AG09319 (cell line): ENCODE data around the gene SWSAP1.
A peak's percentile ranks its signal among the peaks of the same experiment; 100 is the strongest.
"Not testable (repeated sequence)": the region's sequence is repeated elsewhere in the genome, so short reads cannot be mapped to it uniquely, and the experiment has no call there.

Source experiments
- DNase-seq: peaks from one replicate; pipeline ENCODE4 v3.0.0-alpha.2; 2010; ENCODE audit warnings: low read depth; ENCODE audit errors: extremely low read depth
- TF ChIP-seq, protein P1 (sequence below): IDR thresholded peaks from 2 replicates; pipeline ENCODE4 v1.5.1; 2011; ENCODE audit warnings: low read depth, mild to moderate bottlenecking, inconsistent platforms, low read length, moderate library complexity

The SWSAP1 gene, protein sequence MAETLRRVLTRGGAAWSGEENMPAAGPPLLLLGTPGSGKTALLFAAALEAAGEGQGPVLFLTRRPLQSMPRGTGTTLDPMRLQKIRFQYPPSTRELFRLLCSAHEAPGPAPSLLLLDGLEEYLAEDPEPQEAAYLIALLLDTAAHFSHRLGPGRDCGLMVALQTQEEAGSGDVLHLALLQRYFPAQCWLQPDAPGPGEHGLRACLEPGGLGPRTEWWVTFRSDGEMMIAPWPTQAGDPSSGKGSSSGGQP

DNA sequence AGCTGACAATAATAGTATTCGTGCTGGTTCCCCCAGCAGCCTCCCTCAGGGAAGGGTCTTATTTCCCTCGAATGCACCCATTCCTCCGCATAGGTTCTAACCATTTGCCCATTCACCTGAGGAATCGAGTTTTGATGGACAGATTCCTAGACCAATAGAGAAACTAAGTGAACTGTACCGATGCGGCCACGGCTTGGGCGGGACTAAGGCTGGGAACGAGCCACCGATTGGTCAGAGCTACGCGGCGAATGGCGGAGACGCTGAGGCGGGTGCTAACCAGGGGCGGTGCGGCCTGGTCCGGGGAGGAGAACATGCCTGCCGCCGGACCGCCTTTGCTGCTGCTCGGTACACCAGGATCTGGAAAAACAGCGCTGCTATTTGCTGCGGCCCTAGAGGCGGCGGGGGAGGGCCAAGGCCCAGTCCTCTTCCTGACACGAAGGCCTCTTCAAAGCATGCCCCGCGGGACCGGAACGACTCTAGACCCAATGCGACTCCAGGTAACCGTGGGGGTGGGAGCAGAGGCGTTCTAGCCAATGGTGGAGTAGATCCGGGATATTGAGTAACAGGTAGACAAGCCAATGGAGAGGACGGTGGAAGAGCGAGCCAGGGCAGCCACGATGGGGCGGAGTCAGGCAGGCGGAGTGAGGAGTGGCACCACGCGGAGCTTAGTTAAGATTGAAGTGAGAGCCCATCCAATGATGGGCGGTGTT lies at the start of gene SWSAP1:
SWSAP1 (plus strand) TSS at position 234 of the 710 bp plus-strand sequence; CDS start at position 249, 15 bp downstream.
- TF ChIP-seq, protein P1, sequence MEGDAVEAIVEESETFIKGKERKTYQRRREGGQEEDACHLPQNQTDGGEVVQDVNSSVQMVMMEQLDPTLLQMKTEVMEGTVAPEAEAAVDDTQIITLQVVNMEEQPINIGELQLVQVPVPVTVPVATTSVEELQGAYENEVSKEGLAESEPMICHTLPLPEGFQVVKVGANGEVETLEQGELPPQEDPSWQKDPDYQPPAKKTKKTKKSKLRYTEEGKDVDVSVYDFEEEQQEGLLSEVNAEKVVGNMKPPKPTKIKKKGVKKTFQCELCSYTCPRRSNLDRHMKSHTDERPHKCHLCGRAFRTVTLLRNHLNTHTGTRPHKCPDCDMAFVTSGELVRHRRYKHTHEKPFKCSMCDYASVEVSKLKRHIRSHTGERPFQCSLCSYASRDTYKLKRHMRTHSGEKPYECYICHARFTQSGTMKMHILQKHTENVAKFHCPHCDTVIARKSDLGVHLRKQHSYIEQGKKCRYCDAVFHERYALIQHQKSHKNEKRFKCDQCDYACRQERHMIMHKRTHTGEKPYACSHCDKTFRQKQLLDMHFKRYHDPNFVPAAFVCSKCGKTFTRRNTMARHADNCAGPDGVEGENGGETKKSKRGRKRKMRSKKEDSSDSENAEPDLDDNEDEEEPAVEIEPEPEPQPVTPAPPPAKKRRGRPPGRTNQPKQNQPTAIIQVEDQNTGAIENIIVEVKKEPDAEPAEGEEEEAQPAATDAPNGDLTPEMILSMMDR = no peak
- DNase-seq = peak; percentile 99

DNA sequence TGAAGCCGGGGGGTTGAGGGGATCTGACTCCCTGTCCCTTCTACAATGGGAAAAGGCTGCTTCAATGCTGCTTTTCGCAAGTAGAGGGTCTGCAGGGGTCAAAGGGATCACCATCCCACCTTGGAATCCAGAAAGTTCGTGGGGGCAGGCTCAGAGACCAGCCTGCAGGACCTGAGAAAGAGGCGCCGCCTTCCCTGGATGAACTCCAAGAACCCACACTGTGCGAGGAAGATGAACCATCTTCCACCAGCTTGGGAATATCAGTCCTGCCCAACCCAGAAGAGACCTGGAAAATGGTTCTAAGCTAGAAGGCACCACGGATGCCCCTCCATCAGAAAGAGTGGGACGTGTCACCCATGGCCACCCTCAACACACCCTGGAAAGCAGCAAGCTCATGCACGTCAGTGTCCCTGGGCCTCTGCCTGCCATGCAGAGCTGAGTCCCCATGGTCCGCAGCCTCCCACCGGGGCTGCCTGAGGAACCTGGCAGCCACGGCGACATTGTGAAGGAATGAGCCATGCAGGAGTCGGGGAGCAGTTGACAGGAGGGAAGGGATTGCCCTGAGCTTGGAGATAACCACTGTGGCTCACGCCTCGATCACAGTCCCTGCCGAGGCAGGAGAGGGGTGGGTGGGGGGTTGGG lies 49.6 kb upstream of the SWSAP1 start:
- TF ChIP-seq, protein P1 = no peak
- no peak for DNase-seq

DNA sequence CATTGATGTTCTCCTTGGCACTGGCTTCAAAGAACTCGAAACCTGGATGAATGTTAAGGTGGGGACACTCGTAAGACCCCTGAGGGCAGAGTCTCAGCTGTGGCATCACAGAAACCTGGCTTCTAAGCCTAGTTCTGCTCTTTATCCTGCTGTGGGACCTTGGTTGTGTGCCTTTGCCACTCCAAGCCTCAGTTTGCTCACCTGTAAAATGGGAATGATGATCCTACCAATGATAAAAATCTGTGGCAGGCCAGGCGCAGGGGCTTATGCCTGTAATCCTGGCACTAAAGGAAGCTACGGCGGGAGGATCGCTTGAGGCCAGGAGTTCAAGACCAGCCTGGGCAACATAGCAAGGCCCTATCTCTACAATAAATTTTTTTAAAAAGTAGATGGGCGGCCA lies 48.9 kb upstream of the SWSAP1 start:
- DNase-seq = no peak
- TF ChIP-seq, protein P1 = no peak

DNA sequence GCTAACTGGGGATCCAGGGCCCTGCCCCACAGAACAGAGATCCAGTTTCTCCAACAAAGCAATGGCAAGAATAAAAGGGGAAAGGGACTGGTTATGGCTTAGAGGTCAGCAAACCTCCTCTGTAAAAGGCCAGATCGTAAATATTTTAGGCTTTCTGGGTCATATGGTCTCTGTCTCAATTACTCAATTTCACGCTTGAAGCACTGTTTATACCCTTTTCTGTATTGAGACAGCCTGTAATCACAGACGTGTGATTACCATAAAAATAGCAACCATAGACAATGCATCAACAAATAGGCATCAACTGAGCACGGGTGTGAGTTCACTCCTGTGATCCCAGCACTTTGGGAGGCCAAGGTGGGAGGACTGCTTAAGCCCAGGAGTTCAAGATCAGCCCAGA lies 44.3 kb upstream of the SWSAP1 start:
- TF ChIP-seq, protein P1 = no peak
- no peak for DNase-seq

DNA sequence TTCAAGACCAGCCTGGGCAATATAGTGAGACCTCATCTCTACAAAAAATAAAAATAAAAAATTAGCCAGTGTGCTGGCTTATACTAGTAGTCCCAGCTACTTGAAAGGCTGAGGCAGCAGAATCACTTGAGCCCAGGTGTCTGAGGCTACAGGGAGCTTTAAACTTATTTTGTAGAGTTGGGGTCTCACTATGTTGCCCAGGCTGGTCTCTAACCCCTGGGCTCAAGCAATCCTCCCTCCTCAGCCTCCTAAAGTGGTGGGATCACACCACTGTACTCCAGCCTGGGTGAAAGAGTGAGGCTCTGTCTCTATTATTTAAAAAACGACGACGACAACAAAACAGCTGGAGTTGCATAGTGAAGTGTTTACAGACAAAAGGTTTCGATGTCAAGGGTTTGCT lies 43.0 kb upstream of the SWSAP1 start:
- TF ChIP-seq, protein P1 = no peak
- DNase-seq = no peak

DNA sequence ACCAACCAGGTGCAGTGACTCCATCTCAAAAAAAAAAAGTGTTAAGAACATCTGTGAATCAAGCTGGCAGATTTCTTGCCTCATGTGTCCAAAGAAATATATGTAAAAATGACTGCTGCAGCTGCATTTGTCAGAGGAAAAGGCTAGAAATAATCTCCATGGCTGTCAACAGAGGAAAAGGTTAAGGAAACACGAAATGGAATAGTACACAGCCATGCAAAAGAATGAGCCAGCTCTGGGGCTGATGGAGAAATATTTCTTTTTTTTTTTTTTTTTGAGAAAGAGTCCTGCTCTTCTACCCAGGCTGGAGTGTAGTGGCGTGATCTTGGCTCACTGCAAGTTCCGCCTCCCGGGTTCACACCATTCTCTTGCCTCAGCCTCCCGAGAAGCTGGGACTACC lies 41.6 kb upstream of the SWSAP1 start:
- TF ChIP-seq, protein P1 = no peak
- DNase-seq = no peak

DNA sequence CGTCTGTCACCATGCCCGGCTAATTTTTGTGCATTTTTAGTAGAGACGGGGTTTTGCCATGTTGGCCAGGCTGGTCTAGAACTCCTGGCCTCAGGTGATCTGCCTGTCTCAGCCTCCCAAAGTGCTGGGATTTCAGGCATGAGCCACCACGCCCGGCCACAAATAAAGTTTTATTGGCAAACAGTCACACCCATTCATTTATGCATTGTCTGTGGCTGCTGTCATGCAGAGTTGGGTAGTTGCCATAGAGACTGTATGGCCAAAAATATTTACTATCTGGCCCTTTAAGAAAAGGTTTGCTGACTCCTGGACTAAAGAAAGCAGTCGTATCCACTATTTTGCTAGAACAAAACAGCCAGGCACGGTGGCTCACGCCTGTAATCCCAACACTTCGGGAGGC lies 40.6 kb upstream of the SWSAP1 start:
- not testable (repeated sequence) for DNase-seq
